ENCODE results near the gene SMARCA4.

SMARCA4 gene

DNA sequence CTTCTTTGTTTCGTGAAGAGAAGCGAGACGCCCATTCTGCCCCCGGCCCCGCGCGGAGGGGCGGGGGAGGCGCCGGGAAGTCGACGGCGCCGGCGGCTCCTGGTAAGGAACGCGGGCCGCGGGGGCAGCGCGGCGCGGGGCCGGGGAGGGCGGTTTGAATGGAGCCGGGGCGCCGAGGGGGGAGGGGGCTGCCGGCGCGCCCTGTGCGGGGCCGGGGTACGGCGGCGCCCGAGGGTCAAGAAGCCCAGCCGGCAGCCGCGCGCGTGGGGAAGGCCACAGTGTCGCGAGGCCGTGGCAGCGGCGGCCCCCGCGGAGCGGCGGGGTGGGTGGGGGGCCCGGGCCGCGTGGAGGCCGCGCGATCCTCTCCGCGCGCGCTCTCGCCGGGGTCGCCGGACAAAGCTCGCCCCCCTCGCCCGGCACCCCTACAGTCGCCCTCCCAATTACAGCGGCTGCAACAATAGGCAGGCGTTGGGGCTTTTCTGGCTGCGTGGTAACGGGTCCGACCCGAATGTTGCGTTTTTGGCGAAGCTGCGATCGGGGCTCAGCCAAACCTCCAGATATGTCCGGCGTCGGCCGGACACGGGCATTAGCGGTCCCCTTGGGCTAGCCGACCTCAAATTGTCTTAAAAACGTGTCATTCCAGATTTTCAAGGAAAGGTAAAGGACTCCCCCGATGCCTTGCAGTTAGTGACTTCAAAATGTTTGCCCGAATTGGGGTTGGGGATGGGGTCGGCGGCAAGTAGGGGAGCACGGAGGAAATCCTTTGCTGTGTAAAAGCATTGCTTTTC lies 437 bp downstream of the SMARCA4 start:
- Mint-ChIP-seq H3K4me1 (peaks cover 43% of the 10 kb centered on the region), H3K36me3 (peaks cover 3% of the 10 kb centered on the region), H3K27me3 (no peaks in the 10 kb centered on the region), H3K4me3 (peak overlapping the region; percentile 93), H3K27ac (peak overlapping the region; percentile 83), H3K9me3 (no peaks in the 10 kb centered on the region)

DNA sequence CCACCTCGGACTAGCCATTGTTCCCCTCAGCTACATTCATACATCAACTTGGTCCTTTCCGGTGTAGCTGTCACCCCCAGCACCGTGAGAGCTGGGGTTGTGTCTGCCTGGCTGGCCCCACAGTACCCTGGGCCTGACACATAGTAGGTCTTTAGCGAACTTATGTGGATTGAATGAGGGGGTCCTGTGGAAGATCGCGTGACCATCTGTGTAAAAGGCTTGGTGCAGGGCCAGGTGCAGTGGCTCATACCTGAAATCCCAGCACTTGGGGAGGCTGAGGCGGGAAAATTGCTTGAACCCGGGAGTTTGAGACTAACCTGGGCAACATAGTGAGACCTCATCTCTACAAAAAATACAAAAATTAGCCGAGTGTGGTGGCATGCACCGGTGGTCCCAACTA lies 2.0 kb downstream of the SMARCA4 start:
- H3K27ac Mint-ChIP-seq, result no peak overlapping the region
- H3K36me3 Mint-ChIP-seq, result peaks cover 3% of the 10 kb centered on the region
- H3K4me1 Mint-ChIP-seq, result peaks cover 50% of the 10 kb centered on the region
- no peaks in the 10 kb centered on the region for H3K27me3 Mint-ChIP-seq
- H3K4me3 Mint-ChIP-seq, result peak overlapping the region; percentile 93
- H3K9me3 Mint-ChIP-seq, result no peaks in the 10 kb centered on the region

DNA sequence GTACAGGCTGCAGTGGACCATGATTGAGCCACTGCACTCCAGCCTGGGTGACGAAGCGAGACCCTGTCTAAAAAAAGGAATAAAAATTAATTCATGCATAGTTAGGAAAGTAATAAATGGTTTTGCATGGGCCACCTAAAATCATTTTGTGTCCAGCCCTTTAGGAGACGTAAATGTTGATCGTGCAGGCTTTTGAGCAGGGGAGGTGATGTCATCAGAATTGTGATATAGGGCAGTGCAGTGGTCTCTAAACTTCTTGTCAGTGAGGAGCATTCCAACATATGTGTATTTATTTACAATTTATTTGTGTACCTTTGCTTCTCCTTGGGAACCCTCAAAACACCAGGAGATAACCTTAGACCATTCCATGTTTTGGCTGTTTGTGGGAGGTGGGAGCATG lies 3.0 kb downstream of the SMARCA4 start:
- H3K27me3 Mint-ChIP-seq, result no peaks in the 10 kb centered on the region
- H3K4me1 Mint-ChIP-seq, result peaks cover 58% of the 10 kb centered on the region
- no peaks in the 10 kb centered on the region for H3K9me3 Mint-ChIP-seq
- H3K36me3 Mint-ChIP-seq, result peaks cover 3% of the 10 kb centered on the region
- peak overlapping the region; percentile 93 for H3K4me3 Mint-ChIP-seq
- peak overlapping the region; percentile 59 for H3K27ac Mint-ChIP-seq

DNA sequence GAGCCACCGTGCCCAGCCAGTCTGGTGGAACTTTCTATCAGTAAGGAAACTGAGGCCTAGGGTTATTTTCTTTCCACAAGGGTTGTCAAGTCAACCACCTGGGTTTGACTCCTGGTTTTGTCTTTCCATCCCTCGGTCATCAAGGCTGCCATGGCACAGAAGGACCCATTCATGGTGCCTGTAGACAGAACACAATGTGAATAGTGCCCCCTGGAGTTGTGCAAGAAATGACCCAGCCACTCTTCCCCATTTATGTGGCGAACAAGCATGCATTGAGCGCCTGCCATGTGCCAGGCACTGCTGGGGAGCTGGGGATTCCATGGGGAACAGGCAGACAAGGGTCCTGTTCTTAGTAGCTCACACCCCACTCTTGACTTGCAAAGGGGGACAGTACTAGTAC lies 4.1 kb downstream of the SMARCA4 start:
- Mint-ChIP-seq H3K4me1 (peaks cover 60% of the 10 kb centered on the region), H3K27ac (no peak overlapping the region), H3K27me3 (no peaks in the 10 kb centered on the region), H3K9me3 (no peaks in the 10 kb centered on the region), H3K36me3 (peaks cover 3% of the 10 kb centered on the region), H3K4me3 (no peak overlapping the region)

DNA sequence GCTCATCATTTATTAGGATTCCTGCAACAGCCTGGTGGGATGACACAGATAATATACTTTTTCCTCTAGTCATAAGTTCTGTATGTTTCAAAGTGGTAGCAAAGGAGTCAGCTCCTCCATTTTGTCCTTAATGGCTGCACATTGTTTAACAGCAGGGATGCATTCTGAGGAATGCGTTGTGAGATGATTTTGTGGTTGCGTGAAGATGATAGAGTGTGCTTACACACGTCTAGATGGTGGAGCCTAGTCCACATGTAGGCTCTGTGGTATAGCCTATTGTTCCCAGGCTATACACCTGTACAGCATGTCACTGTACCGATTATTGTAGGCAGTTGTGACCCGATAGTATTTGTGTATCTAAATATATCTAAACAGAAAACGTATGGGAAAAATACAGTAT lies 4.6 kb downstream of the SMARCA4 start:
- peaks cover 65% of the 10 kb centered on the region for H3K4me1 Mint-ChIP-seq
- no peaks in the 10 kb centered on the region for H3K9me3 Mint-ChIP-seq
- no peak overlapping the region for H3K27ac Mint-ChIP-seq
- no peak overlapping the region for H3K4me3 Mint-ChIP-seq
- peaks cover 3% of the 10 kb centered on the region for H3K36me3 Mint-ChIP-seq
- H3K27me3 Mint-ChIP-seq, result no peaks in the 10 kb centered on the region

DNA sequence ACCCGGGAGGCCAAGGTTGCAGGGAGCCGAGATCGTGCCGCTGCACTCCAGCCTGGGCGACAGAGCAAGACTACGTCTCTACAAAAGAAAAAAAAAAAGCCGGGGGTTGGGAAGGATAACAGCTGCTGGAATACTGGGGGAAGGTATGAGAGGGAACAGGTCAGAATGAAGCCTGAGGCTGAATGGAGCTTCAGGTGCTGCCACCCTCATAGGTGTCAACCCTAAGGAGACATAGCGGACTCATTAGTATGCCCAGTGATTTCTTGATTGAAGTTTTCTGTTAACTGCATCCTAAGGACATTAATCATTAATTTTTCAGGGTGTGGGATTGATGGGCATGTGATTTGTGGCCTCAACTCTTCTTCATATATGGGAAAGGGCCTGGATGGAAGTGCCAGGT lies 6.0 kb downstream of the SMARCA4 start:
- Mint-ChIP-seq H3K4me3 (no peak overlapping the region), H3K9me3 (no peaks in the 10 kb centered on the region), H3K4me1 (peaks cover 66% of the 10 kb centered on the region), H3K27ac (peak overlapping the region; percentile 17), H3K27me3 (no peaks in the 10 kb centered on the region), H3K36me3 (peaks cover 3% of the 10 kb centered on the region)

DNA sequence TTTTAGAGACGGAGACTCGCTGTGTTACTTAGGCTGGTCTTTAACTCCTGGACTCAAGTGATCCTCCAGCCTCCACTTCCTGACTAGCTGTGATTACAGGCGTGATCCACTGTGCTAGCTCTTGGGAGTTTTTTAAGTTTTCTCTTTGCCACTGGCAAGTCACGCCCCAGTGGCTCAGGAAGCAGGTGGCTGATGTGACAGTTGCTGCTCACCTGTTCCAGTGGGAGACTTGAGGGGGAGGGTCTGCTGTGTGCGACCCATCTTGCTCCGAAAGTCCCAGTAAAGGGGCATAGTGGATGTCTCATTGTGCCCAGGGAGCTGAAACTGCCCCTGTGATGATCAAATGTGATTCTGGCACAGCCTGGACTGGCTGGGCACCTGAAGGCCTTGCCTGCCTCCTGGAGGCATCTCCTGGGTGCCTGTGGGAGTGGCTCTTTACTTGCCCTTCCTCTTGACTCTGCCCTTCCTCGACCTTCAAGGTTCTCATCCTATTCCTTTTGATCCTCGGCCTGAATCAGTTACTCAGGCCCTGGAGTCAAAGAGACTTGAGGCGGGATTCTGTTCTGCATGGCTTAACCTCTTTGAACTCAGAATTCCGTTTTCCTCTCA lies 7.8 kb downstream of the SMARCA4 start:
- H3K4me3 Mint-ChIP-seq, result no peak overlapping the region
- no peaks in the 10 kb centered on the region for H3K9me3 Mint-ChIP-seq
- no peaks in the 10 kb centered on the region for H3K27me3 Mint-ChIP-seq
- H3K4me1 Mint-ChIP-seq, result peaks cover 52% of the 10 kb centered on the region
- peaks cover 2% of the 10 kb centered on the region for H3K36me3 Mint-ChIP-seq
- H3K27ac Mint-ChIP-seq, result no peak overlapping the region

DNA sequence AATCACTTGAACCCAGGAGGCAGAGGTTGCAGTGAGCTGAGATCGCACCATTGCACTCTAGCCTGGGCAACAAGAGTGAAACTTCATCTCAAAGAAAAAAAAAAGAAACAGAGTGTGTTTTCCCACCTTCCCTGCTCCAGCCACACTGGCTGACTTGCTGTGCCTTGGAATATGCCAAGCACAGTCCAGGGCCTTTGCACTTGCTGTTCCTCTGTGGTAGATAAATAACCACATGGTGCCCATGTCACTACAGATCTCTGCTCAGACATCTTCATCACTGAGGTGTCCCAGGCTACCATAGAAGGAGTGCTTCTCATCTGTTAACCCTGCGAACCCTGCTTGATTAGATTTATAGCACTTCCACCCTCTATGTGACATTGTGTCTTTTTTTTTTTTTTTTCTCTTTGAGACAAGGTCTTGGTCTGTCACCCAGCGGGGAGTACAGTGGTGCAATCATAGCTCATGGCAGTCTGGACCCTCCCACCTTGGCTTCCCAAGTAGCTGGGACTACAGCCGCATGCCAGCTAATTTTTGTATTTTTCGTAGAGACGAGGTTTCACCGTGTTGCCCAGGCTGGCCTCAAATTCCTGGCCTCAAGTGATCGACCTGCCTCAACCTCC lies 10.4 kb downstream of the SMARCA4 start:
- Mint-ChIP-seq H3K36me3 (no peaks in the 10 kb centered on the region), H3K9me3 (no peaks in the 10 kb centered on the region), H3K4me3 (no peak overlapping the region), H3K27me3 (no peaks in the 10 kb centered on the region), H3K27ac (no peak overlapping the region), H3K4me1 (peaks cover 51% of the 10 kb centered on the region)

DNA sequence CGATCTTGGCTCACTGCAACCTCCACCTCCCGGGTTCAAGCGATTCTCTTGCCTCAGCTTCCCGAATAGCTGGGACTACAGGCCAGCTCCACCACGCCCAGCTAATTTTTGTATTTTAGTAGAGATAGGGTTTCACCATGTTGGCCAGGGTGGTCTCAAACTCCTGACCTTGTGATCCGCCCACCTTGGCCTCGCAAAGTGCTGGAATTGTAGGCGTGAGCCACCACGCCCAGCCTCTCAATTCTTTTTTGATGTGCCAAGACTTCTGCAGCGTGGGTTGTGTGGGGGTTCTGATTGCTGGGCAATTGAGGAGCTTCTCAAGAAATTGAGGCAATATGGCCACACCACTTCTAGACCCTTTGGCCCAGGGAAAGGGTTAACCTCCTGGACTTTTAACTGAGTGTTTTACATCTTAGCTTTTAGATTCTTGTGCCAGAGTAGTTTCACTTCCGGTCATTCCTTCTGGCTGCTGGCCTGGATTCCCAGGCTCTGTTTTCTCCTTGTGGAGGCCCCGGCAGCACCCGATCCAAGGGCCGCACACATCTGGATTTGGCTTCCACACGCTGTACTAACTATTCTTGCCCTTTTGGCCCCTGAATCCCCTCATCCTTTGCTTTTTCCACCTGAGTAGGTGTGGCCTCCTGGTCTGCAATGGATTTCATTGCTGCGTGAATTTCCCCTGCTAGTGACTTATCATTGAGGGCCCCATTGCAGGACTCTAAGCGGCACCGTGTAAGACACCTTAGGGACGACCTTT lies 14.7 kb downstream of the SMARCA4 start:
- Mint-ChIP-seq H3K36me3 (no peaks in the 10 kb centered on the region), H3K27ac (no peak overlapping the region), H3K27me3 (no peaks in the 10 kb centered on the region), H3K4me1 (peaks cover 41% of the 10 kb centered on the region), H3K9me3 (no peaks in the 10 kb centered on the region), H3K4me3 (no peak overlapping the region)

DNA sequence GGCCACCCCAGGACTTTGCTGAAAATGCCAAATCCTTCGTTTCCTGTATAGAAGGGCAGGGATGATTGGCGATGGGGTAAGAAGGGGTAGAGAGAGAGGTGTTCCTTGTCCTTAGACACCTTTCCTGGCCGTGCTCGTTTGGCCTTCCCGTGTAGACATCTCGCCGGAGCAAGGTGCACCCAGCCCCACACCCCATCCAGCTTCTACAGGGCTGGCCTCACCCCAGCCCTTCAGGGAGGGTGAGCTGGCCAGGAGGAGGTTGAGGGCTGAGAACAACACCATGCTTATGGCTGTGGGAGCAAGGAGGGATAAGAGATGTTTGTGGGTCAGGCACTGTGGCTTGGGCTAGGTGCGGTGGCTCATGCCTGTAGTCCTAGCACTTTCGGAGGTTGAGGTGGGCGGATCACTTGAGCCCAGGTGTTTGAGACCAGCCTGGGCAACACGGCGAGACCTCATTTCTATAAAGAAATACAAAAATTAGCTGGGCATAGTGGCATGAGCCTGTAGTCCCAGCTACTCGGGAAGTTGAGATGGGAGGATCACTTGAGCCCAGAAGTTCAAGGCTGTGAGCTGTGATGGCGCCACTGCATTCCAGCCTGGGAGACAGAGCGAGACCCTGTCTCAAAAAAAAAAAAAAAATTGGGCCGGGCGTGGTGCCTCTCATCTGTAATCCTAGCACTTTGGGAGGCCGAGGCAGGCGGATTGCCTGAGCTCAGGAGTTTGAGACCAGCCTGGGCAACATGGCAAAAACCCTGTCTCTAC lies 15.5 kb downstream of the SMARCA4 start:
- Mint-ChIP-seq H3K27ac (peak overlapping the region; percentile 51), H3K4me3 (no peak overlapping the region), H3K36me3 (no peaks in the 10 kb centered on the region), H3K27me3 (no peaks in the 10 kb centered on the region), H3K4me1 (peaks cover 39% of the 10 kb centered on the region), H3K9me3 (no peaks in the 10 kb centered on the region)

DNA sequence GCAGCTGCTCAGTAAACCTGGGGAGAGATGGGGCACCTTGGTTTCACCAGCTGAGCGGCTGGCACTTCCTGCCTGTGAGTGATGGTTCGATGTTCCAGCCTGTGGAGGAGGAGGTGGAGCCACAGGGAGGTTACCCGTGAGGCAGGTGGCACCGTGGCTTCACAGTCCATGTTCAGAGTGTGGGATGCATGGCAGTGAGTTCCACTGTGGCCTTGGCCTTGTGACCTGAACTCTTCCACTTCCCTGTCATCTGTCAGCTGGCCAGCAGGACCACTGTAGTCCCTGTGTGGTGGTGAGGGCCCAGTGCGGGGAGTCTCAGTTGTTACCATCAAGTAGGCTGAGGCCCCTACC lies 16.9 kb downstream of the SMARCA4 start:
- peaks cover 41% of the 10 kb centered on the region for H3K4me1 Mint-ChIP-seq
- H3K36me3 Mint-ChIP-seq, result no peaks in the 10 kb centered on the region
- H3K27ac Mint-ChIP-seq, result no peak overlapping the region
- H3K9me3 Mint-ChIP-seq, result no peaks in the 10 kb centered on the region
- no peaks in the 10 kb centered on the region for H3K27me3 Mint-ChIP-seq
- no peak overlapping the region for H3K4me3 Mint-ChIP-seq

DNA sequence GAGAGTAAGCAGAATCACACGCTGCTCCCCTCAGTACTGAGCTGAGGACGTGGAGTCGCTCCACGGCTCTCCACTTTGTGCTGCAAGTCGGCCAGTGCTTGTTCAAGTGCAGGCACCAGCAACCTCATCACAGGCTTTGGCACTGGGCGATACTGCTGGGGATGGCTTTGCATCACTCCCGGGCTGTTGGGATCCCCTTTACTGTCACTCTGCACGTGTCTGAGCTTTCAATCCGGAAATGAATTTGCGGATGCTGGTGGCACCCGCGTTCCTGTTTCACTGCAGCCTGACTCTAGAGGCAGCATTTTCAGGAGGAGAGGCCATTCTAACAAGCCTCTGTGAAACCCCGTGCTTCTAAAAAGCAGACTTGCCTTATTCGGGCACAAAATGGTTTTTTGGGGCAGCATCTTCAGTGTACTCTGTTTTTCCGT lies 19.1 kb downstream of the SMARCA4 start:
- H3K4me3 Mint-ChIP-seq, result peak overlapping the region; percentile 42
- no peaks in the 10 kb centered on the region for H3K27me3 Mint-ChIP-seq
- H3K4me1 Mint-ChIP-seq, result peaks cover 32% of the 10 kb centered on the region
- H3K36me3 Mint-ChIP-seq, result peaks cover 3% of the 10 kb centered on the region
- H3K27ac Mint-ChIP-seq, result no peak overlapping the region
- no peaks in the 10 kb centered on the region for H3K9me3 Mint-ChIP-seq

DNA sequence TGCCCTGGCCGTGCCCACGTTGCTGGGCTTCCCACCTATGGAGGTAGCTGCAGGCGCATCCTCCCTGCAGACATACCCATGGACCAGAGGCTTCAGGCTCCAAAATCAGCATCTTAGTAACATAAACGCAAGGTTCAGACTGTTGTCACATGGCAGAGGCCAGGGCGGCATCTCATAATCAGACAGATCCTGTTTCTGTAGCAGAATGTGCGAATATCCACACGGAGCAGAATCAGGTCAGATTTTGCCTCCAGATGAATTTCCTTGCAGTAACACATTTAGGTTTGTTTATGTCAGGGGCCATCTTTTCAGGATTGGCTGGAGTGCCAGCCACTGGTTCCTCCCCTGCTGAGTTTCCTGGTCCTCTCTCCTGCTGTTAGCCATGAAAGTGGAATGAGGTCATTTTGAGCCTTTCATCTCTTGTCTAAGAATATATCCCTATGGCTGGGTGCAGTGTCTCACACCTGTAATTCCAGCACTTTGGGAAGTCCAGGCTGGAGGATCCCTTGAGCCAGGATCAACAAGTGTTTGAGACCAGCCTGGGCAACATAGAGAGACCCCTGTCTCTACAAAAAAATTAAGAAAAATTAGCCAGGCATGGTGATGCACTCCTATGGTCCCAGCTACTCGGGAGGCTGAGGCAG lies 20.5 kb downstream of the SMARCA4 start:
- Mint-ChIP-seq H3K36me3 (peaks cover 5% of the 10 kb centered on the region), H3K27me3 (no peaks in the 10 kb centered on the region), H3K4me1 (peaks cover 22% of the 10 kb centered on the region), H3K27ac (no peak overlapping the region), H3K4me3 (no peak overlapping the region), H3K9me3 (no peaks in the 10 kb centered on the region)

DNA sequence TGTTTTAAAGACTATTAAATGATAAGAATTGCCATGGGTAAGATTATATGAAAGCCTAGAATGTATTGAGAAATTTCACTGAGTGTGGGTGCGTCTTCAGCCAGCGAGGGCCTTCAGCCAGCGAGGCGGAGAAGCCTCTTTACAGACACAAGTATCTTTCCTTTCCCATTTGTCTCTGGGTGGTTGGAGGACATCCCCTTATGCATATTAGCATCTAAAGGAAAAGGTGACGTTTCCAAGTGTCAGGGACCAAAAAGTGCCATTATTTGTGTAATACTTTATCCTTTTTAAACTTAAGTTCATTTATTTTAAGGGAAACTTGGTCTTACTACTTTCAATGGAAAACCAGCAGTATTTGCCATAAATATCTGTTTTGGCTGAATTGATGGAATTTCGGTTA lies 22.2 kb downstream of the SMARCA4 start:
- Mint-ChIP-seq H3K4me1 (peaks cover 14% of the 10 kb centered on the region), H3K27me3 (no peaks in the 10 kb centered on the region), H3K27ac (peak overlapping the region; percentile 23), H3K36me3 (peaks cover 9% of the 10 kb centered on the region), H3K4me3 (no peak overlapping the region), H3K9me3 (no peaks in the 10 kb centered on the region)

Data from activated naive CD4-positive, alpha-beta T cell treated with anti-CD3 and anti-CD28 coated beads, Interleukin-2, amount 50 U/mL, for 24 hours (primary cell).